Gastrocnemius medialis (tissue), 4 donors: Measurements from ENCODE around the gene KRTAP16-1.

ENCODE experiments used
- CTCF ChIP-seq, 5 experiments: fragments of 450-650 bp in 3 of 5; fragments of 200-600 bp in 2 of 5; sonication (generic) in 2 of 5; IDR thresholded peaks in 4 of 5; conservative IDR thresholded peaks in 1 of 5; 1 replicate in 4 of 5; 2 replicates in 1 of 5; pipeline ENCODE4 v1.5.1; 2016 to 2019; ENCODE audit warnings: antibody characterized with exemption in 5 of 5, mild to moderate bottlenecking in 3 of 5, moderate library complexity in 3 of 5
- POLR2A ChIP-seq, 2 donors: fragments of 450-650 bp; IDR thresholded peaks; one replicate each; pipeline ENCODE4 v1.6.1; 2017; ENCODE audit warnings: antibody characterized with exemption in 2 of 2, mild to moderate bottlenecking in 2 of 2, moderate library complexity in 2 of 2

DNA sequence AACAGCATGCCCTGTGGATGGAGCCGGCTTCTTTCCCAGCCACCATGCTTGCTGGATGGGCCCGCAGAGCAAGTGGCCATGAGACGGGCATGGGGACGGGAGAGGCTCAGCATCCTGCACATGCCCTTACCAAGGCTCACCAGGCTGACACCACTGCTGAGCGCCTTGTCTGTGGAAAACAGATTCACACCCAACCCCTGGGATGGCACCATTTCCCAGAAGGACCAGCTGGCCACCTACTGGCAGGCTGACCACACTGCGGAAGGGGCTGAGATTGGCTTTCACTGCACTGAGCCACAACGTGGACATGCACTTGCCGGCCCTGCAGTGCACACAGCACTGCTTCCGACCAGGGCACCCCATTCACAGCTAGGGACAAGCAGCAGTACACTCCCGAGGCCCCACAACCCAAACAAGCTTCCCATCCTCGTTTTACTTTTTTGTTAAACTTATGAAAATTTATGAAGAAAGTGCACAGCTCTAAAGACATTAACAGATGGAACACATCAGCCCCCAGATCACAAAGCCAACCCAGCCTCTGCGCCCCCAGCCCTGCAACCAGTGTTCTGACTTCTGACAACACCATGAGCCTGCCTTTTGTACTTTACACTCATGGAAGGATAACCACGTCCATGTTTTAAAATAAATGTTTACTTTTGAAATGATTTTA, 20.3 kb upstream of the KRTAP16-1 start:
- TF ChIP-seq CTCF (IDR thresholded peaks at IDR 0.05 in 4 of 5, conservative IDR thresholded peaks at IDR 0.05 in 1 of 5) = peak in 3 of 5 experiments; percentile 17 to 25 (median 23)
- no peak for TF ChIP-seq POLR2A (IDR thresholded peaks at IDR 0.05)
